ENCODE data around the gene NCAM1.

- no peak for TF ChIP-seq REPIN1 (tag by site-specific recombination; IDR thresholded peaks at IDR 0.05; ENCODE audit: low read depth)
- TF ChIP-seq ZNF670 (tag by site-specific recombination; IDR thresholded peaks at IDR 0.05; ENCODE audit: low read depth): no peak
- no peak for TF ChIP-seq CTCF (tag by site-specific recombination; IDR thresholded peaks at IDR 0.05)
- TF ChIP-seq ELK4 (IDR thresholded peaks at IDR 0.05; ENCODE audit: borderline replicate concordance, low read depth, low read length): no peak
- no peak for TF ChIP-seq ZNF274 (IDR thresholded peaks at IDR 0.05; ENCODE audit: low read length)
- no peak for TF ChIP-seq ZNF274 (tag by site-specific recombination; IDR thresholded peaks at IDR 0.05; ENCODE audit: borderline replicate concordance)
These were observed 171.9 kb downstream of the NCAM1 start for GRCh38 chr11:113133071-113133470.

All from HEK293 (cell line).